NCI-H2171 (cell line): ENCODE data around the gene PIGC.

Experiments
- DNase-seq: peaks from one replicate; lab custom pipeline; 2025; lab: John Stamatoyannopoulos, UW

PIGC gene

DNA sequence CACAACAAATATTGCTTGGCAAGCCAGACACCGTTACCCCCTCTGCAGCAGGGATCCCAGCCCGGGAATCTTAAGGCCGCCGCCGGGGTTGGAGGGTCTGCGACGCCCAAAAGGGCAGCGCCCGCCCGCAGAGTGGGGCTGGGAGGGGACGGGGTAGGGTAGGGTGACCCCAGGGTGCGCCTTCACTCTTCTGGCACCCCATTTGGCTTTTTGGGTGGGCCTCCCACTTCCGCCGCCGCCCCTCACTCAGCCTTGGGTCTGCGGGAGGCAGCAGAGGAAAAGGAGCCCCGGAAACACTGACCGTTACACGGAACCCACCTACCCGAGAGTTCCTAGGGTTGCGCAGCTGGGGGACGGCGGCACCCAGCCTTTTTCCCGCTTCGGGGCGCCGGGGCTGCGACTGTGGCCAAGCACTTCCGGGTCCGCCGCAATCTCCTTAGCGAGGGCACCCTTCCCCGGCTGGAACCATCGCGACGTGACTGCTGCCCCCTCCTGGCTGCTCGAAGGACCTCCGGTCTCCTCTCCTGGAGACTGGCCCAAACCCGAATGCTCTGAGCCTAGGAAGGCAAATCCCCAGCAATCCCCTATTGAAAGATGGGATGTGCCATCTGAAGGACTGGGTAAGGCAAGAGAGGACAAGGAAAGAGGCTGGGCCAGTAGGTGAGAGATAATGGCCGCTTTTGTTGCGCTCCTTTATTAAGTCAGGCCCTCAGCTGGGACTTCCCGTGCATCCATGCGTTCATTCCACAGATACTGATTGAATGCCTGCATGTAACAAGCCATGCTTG, at the start of gene PIGC:
Gene PIGC, minus strand, starts transcription at position 404 of the 788 bp plus-strand sequence. CDS start 1,447 bp downstream, outside the sequence.
- peak; percentile 86 for DNase-seq

DNA sequence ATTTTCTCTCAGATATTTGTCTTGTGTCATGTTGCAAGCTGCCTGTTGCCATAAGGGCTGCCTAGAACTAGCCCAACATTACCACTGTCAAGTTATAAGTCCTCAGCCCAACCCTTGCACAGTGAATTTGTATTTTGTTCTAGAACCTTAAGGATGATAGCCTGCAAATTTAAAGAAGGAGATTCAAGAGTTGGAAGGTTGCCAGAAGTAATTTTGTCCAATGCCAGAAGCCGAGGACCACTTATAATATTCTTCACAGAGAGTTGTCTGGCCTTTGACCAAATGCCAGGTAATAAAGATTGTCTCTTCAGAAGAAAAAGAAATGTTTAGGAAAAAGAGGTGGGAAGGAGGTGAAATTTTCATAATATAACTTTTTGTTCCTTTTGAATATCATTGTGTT, 48.6 kb upstream of the PIGC start:
- no peak for DNase-seq

- no peak for DNase-seq
These were observed 46.0 kb upstream of the PIGC start for GRCh38 chr1:172489847-172490246.

- no peak for DNase-seq
These were observed 44.5 kb upstream of the PIGC start for GRCh38 chr1:172488393-172488792.

- no peak for DNase-seq
These were observed 43.7 kb upstream of the PIGC start for GRCh38 chr1:172487550-172487949.

DNA sequence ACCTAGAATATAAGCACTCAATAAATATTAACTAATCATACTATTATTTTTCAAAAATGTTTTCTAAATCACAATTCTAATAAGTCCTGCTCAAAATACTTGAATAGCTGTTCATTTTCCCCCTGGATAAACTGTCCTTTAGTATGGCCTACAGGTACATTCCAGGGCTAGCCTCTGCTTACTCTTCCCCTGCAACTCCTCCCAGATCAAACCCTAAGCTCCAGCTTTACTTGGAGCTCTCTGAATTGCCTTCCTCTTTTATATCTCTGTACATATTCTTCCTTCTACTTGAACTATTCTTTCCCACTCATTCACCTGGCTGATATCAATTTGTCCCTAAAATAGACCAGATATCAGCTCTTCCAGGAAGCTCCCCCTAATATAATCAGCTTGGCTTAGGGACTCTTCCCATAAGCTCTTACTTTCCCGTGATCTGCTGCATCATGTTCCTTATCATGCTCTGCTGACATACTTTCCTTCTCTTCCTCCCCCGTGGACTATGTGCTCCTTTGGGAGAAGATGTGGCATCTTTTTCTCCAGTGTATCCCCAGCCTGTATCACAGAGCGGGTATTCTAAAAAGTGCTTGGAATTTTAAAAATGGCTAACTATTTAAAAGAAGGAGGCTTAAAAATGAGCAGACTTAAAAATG, 43.1 kb upstream of the PIGC start:
- DNase-seq = no peak

GRCh38 chr1:172485626-172486025, 41.8 kb upstream of the PIGC start:
- no peak for DNase-seq

GRCh38 chr1:172484252-172484651, 40.4 kb upstream of the PIGC start:
- no peak for DNase-seq

- DNase-seq = no peak
These were observed 39.6 kb upstream of the PIGC start for GRCh38 chr1:172483448-172483847.

- no peak for DNase-seq
These were observed 38.2 kb upstream of the PIGC start for GRCh38 chr1:172482044-172482443.

GRCh38 chr1:172480431-172480830, 36.6 kb upstream of the PIGC start:
- DNase-seq = no peak

DNA sequence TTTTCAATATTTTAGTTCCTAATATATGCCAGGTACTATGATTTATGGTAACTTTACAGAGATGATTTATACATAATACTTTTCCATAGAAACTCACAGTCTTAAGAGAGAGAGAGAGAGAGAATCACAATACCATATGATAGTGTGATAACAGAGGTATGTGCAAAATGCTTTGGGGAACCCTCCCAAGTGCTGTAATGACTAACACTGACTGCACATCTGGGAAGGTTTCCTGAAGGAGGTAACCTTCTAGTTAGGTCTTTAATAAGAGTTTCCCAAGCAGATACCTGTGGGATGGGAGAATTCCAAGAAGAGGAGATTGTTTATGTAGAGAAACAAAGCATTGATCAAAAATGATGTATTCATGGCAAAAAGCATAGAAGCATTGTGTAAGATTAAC, 34.6 kb upstream of the PIGC start:
- DNase-seq = no peak

GRCh38 chr1:172477741-172478140, 33.9 kb upstream of the PIGC start:
- DNase-seq = no peak

DNA sequence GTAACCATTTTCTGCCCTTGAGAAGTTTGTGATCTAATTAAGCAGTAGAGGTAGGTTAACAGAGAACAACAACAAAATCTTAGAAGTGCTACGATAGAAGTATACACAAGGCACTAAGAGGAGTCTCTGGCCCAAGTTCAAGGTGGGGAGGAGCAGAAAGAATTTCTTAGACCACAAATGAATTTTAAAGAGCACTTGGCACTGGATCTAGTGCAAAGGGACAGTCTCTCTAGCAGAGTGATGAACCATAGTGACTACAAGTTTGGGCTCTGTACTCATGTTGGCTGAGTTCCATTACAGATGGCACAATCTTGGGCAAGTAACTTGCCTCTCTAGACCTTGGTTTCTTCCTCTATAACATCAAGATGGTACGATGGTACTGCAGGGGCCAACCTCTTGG, 33.3 kb upstream of the PIGC start:
- DNase-seq = no peak

DNA sequence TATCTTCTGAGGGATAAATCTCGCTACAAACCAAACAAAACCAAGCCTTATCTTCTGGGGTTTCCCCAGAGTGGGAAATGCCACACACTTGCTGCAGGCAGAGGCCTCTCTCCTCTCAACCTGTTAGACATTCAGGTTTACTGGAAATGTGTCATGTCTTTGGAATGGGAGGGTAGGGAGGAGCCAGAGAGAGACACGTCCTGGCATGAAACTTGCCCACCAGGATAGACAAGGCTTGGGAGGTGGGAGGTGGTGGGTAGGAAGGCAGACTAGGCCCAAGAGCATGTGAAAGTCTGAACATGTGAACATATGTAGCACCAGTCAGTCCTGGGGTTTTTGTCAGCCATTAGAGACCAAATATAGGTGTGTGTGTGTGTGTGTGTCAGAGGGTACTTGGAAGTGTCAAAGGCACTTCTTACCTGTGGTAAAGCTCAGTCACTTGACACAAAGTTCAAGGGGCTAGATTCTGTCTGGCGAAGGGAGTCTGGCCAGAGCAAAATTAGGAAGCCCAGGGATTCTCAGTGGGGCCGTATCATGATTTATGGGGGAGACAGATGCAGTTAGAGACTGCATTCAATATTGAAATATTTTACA, 32.4 kb upstream of the PIGC start:
- DNase-seq = no peak

GRCh38 chr1:172473842-172474241, 30.0 kb upstream of the PIGC start:
- no peak for DNase-seq

DNA sequence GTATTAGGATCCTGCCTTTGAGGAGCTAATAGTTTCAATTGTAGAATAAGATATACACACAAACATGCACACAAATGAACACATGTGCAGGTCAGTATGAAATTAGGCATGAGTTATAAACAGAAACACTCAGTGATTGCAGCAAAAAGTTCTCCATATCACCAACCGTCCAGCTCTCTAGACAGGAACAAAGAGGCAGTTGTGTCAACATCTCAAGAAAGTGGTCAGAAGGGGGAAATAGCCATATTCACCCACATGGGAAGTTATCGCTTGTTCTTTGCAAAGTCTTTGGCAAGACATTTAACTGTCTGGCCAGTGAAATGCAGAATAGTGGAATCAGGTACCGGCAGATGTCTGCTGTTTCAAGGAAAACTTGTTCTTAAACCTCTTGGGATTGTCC, 29.4 kb upstream of the PIGC start:
- no peak for DNase-seq

- DNase-seq = no peak
These were observed 28.6 kb upstream of the PIGC start for GRCh38 chr1:172472495-172472894.

DNA sequence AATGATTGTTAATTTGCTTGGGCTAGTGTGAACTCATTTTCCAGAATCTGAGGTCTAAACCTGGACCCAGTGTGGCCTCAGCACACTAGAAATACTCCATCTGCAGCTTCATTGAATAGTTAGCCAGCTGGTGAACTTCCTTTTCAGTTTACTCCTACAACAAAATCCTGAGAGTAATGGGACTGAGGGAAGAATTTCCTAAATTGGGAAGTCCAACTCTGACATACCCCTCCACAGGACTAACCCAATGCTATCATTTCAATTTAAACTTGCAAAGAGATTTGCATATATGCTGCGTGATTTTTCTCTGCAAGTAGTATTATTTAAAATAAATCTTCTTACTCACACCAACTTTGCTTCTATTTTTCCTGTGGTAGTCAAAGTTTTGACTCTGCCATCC, 27.8 kb upstream of the PIGC start:
- DNase-seq = no peak

DNA sequence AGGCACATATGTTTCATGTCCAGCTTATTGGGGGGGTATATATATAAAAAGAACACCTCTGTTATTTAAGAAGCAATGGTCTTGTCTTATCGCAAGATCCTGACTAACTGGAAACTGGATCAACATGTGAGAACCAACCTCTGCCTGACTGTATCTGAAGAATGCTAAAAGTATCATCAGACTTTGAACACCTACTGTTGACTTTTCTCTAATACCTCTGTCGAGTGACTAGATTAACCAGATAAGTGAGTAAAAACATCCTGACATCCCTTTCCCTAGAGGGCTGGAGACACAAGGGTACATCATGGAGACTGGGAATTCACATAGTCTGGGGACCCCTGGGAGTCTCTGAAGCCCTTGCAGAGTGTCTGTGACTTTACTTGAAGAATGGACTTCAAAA, 26.3 kb upstream of the PIGC start:
- DNase-seq = no peak

- DNase-seq = no peak
These were observed 25.8 kb upstream of the PIGC start for GRCh38 chr1:172469717-172470116.

DNA sequence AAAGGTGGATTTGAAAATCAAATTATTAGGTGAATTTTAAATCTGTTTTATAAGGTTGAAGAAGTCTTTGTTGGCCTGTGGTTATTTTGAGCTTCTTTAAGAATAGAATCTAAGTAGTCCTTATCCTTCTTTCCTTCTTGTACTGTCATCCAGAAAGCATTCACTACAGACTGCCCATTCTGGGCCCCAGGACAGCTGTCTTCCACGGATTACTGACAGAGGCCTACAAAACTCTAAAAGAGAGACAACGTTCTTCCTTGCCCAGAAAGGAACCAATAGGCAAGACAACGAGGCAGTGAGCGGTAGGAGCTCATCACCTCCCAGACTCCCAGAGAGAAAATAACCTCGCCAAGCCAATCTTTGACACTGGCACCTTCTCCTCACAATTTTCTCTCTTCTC, 24.4 kb upstream of the PIGC start:
- no peak for DNase-seq

- no peak for DNase-seq
These were observed 23.6 kb upstream of the PIGC start for GRCh38 chr1:172467446-172467845.
